Testis (tissue), 3 donors: ENCODE measurements around the gene HPSE. TPM values are rescaled to one million over a fixed set of nuclear protein-coding genes. Genes with fewer than 3 reads are reported as not detected.

Experiments
- DNase-seq: peaks from one replicate; pipeline ENCODE4 v3.0.0-alpha.2; 2019
- H3K27ac ChIP-seq, 2 donors: fragments of 200-600 bp; sonication (generic); one replicate each; pipeline ENCODE4 v1.5.1; 2019
- H3K27me3 ChIP-seq: fragments of 200-600 bp; sonication (generic); one replicate; pipeline ENCODE4 v1.5.1; 2019
- H3K36me3 ChIP-seq: fragments of 200-600 bp; sonication (generic); one replicate; pipeline ENCODE4 v1.5.1; 2017; ENCODE audit warnings: low read depth; ENCODE audit errors: missing control alignments
- H3K4me1 ChIP-seq: fragments of 200-600 bp; sonication (generic); one replicate; pipeline ENCODE4 v1.5.1; 2019
- H3K4me3 ChIP-seq, 2 donors: fragments of 200-600 bp; sonication (generic); one replicate each; pipeline ENCODE4 v1.5.1; 2017 to 2019
- H3K9me3 ChIP-seq: fragments of 200-600 bp; sonication (generic); one replicate; pipeline ENCODE4 v1.5.1; 2017
- POLR2A ChIP-seq: fragments of 450-650 bp; IDR thresholded peaks from one replicate; pipeline ENCODE4 v1.6.1; 2017; ENCODE audit warnings: antibody characterized with exemption, mild to moderate bottlenecking, moderate library complexity
- WGBS, 2 donors: methylation state at CpG; one replicate each; pipeline ENCODE4 v1.1.5; 2018; 5-methylcytosine and 5-hydroxymethylcytosine counted together
- intact Hi-C: fragments of 100-400 bp; cut with DNase I; formaldehyde crosslinking; loops from one replicate; pipeline ENCODE4 v1.15.1; 2023; ENCODE audit warnings: low total_unique reads
- polyA plus RNA-seq: library from polyadenylated mRNA; stranded (reverse); fragments of 350-450 nt; fragmentation: Illumina TruSeq; extraction: RNeasy Lipid Tissue Mini Kit (QIAGEN cat#74804); gene quantifications from one replicate; pipeline ENCODE4 v1.2.3, GENCODE V29; 2014; ENCODE audit warnings: low read depth, low replicate concordance; ENCODE audit not compliant: insufficient read depth
- total RNA-seq, 2 donors: library from RNA; depleted of rRNA; stranded (reverse); fragments of >200 nt; gene quantifications; one replicate each; pipeline ENCODE4 v1.2.3, GENCODE V29; 2016
- TF ChIP-seq, protein P1 (sequence below), 3 experiments: fragments of 450-650 bp in 2 of 3; fragments of 200-600 bp in 1 of 3; sonication (generic) in 1 of 3; IDR thresholded peaks; one replicate each; pipeline ENCODE4 v1.5.1; 2016 to 2019; ENCODE audit warnings: antibody characterized with exemption in 3 of 3, mild to moderate bottlenecking in 2 of 3, moderate library complexity in 1 of 3

The HPSE gene
- total and polyA plus RNA-seq, 3 donors from 2014 or later, result 0.79 to 2.3 (median 2.0) TPM

GRCh38 chr4:83340692-83341343, 6.2 kb upstream of the HPSE start:
- DNase-seq, result no peak
- TF ChIP-seq, protein P1, sequence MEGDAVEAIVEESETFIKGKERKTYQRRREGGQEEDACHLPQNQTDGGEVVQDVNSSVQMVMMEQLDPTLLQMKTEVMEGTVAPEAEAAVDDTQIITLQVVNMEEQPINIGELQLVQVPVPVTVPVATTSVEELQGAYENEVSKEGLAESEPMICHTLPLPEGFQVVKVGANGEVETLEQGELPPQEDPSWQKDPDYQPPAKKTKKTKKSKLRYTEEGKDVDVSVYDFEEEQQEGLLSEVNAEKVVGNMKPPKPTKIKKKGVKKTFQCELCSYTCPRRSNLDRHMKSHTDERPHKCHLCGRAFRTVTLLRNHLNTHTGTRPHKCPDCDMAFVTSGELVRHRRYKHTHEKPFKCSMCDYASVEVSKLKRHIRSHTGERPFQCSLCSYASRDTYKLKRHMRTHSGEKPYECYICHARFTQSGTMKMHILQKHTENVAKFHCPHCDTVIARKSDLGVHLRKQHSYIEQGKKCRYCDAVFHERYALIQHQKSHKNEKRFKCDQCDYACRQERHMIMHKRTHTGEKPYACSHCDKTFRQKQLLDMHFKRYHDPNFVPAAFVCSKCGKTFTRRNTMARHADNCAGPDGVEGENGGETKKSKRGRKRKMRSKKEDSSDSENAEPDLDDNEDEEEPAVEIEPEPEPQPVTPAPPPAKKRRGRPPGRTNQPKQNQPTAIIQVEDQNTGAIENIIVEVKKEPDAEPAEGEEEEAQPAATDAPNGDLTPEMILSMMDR (IDR thresholded peaks at IDR 0.05), result no peak
- no peak for TF ChIP-seq POLR2A
- Histone ChIP-seq H3K36me3 (no peaks in the 10 kb centered on the region), H3K9me3 (no peaks in the 10 kb centered on the region), H3K4me1 (no peaks in the 10 kb centered on the region), H3K27me3 (no peaks in the 10 kb centered on the region), H3K4me3 (no peak overlapping the region), H3K27ac (no peak overlapping the region)
- intact Hi-C loops, result no loop called here
- WGBS, 2 donors, result 53 to 54% methylated on average over 2 of the region's 2 CpGs

DNA sequence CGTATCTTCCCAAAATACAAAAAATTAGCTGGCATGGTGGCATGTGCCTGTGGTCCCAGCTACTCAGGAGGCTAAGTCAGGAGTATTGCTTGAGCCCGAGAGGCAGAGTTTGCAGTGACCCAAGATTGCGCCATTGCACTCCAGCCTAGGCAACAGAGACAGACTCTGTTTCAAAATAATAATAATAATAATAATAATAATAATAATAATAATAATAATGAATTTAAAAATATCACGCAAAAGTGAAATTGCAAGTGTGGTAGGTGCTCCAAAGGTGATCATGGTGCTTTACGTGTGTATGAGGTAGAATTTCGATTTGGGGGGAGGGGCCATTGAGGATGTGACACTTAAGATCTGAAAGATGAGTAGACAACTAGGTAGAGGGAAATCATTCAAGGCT, 4.9 kb upstream of the HPSE start:
- H3K9me3 ChIP-seq, result no peaks in the 10 kb centered on the region
- peaks cover 10% of the 10 kb centered on the region for H3K4me1 ChIP-seq
- H3K27me3 ChIP-seq, result no peaks in the 10 kb centered on the region
- H3K4me3 ChIP-seq, result no peak overlapping the region
- 83 to 91% methylated on average over 6 of the region's 6 CpGs for WGBS, 2 donors
- TF ChIP-seq POLR2A, result no peak
- TF ChIP-seq, protein P1 (IDR thresholded peaks at IDR 0.05), result no peak
- DNase-seq, result no peak
- no peak overlapping the region for H3K27ac ChIP-seq
- no peaks in the 10 kb centered on the region for H3K36me3 ChIP-seq
- intact Hi-C loops, result no loop called here

DNA sequence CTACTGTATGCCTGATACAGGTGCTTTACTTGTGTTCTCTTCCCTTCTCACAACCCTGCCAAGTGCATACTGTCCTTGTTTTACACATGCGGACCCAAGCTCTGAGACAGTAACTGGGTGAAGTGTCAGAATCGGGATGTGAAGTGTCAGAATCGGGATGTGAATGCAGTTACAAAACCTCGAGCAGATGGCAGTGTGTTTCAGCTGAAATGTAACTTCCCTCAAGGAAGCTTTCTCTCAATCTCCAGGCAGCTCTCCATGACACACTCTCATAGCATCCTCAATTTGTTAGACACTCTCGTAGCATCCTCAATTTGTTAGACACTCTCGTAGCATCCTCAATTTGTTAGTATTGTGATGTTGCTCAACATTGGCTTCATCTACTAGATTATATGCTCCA, 1.1 kb upstream of the HPSE start:
- no peaks in the 10 kb centered on the region for H3K27me3 ChIP-seq
- H3K4me1 ChIP-seq, result peaks cover 11% of the 10 kb centered on the region
- 27 to 30% methylated on average over 6 of the region's 6 CpGs for WGBS, 2 donors
- no peaks in the 10 kb centered on the region for H3K36me3 ChIP-seq
- no peaks in the 10 kb centered on the region for H3K9me3 ChIP-seq
- TF ChIP-seq, protein P1 (IDR thresholded peaks at IDR 0.05), result no peak
- TF ChIP-seq POLR2A, result no peak
- H3K4me3 ChIP-seq, result no peak overlapping the region
- H3K27ac ChIP-seq, result no peak overlapping the region
- intact Hi-C loops, result no loop called here
- DNase-seq, result no peak

- Histone ChIP-seq H3K4me1 (peaks cover 11% of the 10 kb centered on the region), H3K4me3 (no peak overlapping the region), H3K27ac (no peak overlapping the region), H3K36me3 (no peaks in the 10 kb centered on the region), H3K27me3 (no peaks in the 10 kb centered on the region), H3K9me3 (no peaks in the 10 kb centered on the region)
- DNase-seq, result no peak
- no peak for TF ChIP-seq POLR2A
- intact Hi-C loops, result no loop called here
- 53 to 55% methylated on average over 3 of the region's 3 CpGs for WGBS, 2 donors
Observed at GRCh38 chr4:83331956-83332355, 2.7 kb downstream of the HPSE start.

- intact Hi-C loops, result no loop called here
- H3K9me3 ChIP-seq, result no peaks in the 10 kb centered on the region
- H3K36me3 ChIP-seq, result no peaks in the 10 kb centered on the region
- H3K4me3 ChIP-seq, result no peak overlapping the region
- 77 to 88% methylated on average over 5 of the region's 5 CpGs for WGBS, 2 donors
- H3K27ac ChIP-seq, result no peak overlapping the region
- TF ChIP-seq POLR2A, result no peak
- TF ChIP-seq, protein P1 (IDR thresholded peaks at IDR 0.05), result no peak
- H3K27me3 ChIP-seq, result no peaks in the 10 kb centered on the region
- peaks cover under 1% of the 10 kb centered on the region for H3K4me1 ChIP-seq
- no peak for DNase-seq
Observed at GRCh38 chr4:83329521-83330110, 5.0 kb downstream of the HPSE start.
